Osteoblast (primary cell): ENCODE results near the gene MYH11. TPM values are rescaled to one million over a fixed set of nuclear protein-coding genes. Genes with fewer than 3 reads are reported as not detected.
A peak's percentile ranks its signal among the peaks of the same experiment; 100 is the strongest.

ENCODE experiments used
- DNase-seq: peaks from one replicate; pipeline ENCODE4 v3.0.0; 2011; ENCODE audit warnings: low spot score, mixed read lengths; ENCODE audit not compliant: insufficient read length; ENCODE audit errors: missing footprints
- H2AFZ ChIP-seq: 2 replicates; pipeline ENCODE4 v1.6.0; 2011; ENCODE audit warnings: mild to moderate bottlenecking, low read length
- H3K27ac ChIP-seq: 2 replicates; pipeline ENCODE4 v1.5.1; 2011; ENCODE audit warnings: mild to moderate bottlenecking, low read depth, low read length, moderate library complexity
- H3K27me3 ChIP-seq: 2 replicates; pipeline ENCODE4 v1.6.0; 2012; ENCODE audit warnings: mild to moderate bottlenecking, control low read depth, inconsistent platforms, low read length, moderate library complexity; ENCODE audit not compliant: insufficient read depth
- H3K36me3 ChIP-seq: 2 replicates; pipeline ENCODE4 v1.5.1; 2011; ENCODE audit warnings: mild to moderate bottlenecking, low read length, control low read depth, moderate library complexity; ENCODE audit not compliant: insufficient read depth
- H3K4me1 ChIP-seq: 2 replicates; pipeline ENCODE4 v1.5.1; 2011; ENCODE audit warnings: mild to moderate bottlenecking, low read length, control low read depth, moderate library complexity; ENCODE audit not compliant: insufficient read depth
- H3K4me2 ChIP-seq: 2 replicates; pipeline ENCODE4 v1.6.0; 2011; ENCODE audit warnings: mild to moderate bottlenecking, low read length; ENCODE audit not compliant: insufficient read depth
- H3K4me3 ChIP-seq: fragments of 200-600 bp; sonication (generic); 3 replicates; pipeline ENCODE4 v1.5.1; 2012; ENCODE audit warnings: mild to moderate bottlenecking, low read length, inconsistent platforms; ENCODE audit not compliant: insufficient read depth
- H3K79me2 ChIP-seq: 2 replicates; pipeline ENCODE4 v1.6.0; 2012; ENCODE audit warnings: mild to moderate bottlenecking, low read length, control low read depth, inconsistent platforms; ENCODE audit not compliant: insufficient read depth
- H3K9me3 ChIP-seq: 2 replicates; pipeline ENCODE4 v1.5.1; 2011; ENCODE audit warnings: low read depth, low read length, control low read depth
- H4K20me1 ChIP-seq: 2 replicates; pipeline ENCODE4 v1.6.0; 2012; ENCODE audit warnings: mild to moderate bottlenecking, low read length, control low read depth; ENCODE audit not compliant: insufficient read depth
- CTCF ChIP-seq: IDR thresholded peaks from 2 replicates; pipeline ENCODE4 v1.5.1; 2011; ENCODE audit warnings: mild to moderate bottlenecking, low read depth, low read length, moderate library complexity; ENCODE audit errors: extremely low read depth
- total RNA-seq: library from RNA; depleted of rRNA; stranded (reverse); fragments of >200 nt; gene quantifications from 2 replicates; pipeline ENCODE4 v1.2.3, GENCODE V29; 2012

Gene MYH11
- total RNA-seq, 1 donor = under 0.01 TPM

DNA sequence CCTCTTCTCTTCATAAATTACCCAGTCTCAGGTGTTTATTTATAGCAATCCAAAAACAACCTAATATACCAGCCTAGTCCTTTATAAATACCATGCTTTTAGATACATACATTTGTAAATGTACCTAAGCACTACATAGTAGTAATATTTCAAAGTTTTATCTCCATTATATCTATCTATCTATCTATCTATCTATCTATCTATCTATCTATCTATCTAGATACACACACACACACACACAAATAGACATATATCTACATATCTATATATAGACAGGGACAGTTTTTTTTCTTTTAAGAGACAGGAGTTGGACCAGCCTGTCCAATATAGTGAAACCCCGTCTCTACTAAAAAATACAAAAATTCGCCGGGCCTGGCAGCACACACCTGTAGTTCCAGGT, 25.7 kb upstream of the MYH11 start:
- H3K27me3 ChIP-seq = no peaks in the 10 kb centered on the region
- no peak for DNase-seq
- H3K9me3 ChIP-seq = no peaks in the 10 kb centered on the region
- no peak overlapping the region for H2AFZ ChIP-seq
- peaks cover 42% of the 10 kb centered on the region for H3K4me1 ChIP-seq
- H3K79me2 ChIP-seq = peaks cover 76% of the 10 kb centered on the region
- H3K4me3 ChIP-seq = no peak overlapping the region
- no peak overlapping the region for H3K4me2 ChIP-seq
- no peak overlapping the region for H3K27ac ChIP-seq
- no peaks in the 10 kb centered on the region for H4K20me1 ChIP-seq
- peaks cover 19% of the 10 kb centered on the region for H3K36me3 ChIP-seq
- TF ChIP-seq CTCF = no peak

DNA sequence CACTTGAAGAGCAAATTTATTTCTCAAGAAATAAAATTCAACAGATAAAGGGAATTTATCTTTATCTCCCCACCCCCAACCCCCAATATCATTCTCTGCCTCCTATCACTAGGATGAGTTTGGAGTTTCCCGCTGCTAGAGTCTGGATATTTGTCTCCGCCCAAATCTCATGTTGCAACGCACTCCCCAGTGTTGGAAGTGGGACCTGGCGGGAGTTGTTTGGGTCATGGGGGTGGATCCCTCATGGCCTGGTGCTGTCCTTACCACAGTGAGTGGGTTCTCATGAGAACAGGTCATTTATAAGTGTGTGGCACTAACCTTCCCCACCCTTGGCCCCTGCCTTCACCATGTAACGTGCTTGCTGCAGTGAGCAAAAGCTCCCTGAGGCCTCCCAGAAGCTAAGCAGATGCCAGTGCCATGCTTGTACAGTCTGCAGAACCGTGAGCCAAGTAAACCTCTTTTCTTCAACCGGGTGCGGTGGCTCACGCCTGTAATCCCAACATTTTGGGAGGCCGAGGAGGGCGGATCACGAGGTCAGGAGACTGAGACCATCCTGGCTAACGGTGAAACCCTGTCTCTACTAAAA, 25.1 kb upstream of the MYH11 start:
- peaks cover 36% of the 10 kb centered on the region for H3K4me1 ChIP-seq
- H3K36me3 ChIP-seq = peaks cover 19% of the 10 kb centered on the region
- H4K20me1 ChIP-seq = no peaks in the 10 kb centered on the region
- H2AFZ ChIP-seq = no peak overlapping the region
- TF ChIP-seq CTCF = no peak
- H3K27me3 ChIP-seq = no peaks in the 10 kb centered on the region
- no peaks in the 10 kb centered on the region for H3K9me3 ChIP-seq
- H3K4me2 ChIP-seq = no peak overlapping the region
- peaks cover 72% of the 10 kb centered on the region for H3K79me2 ChIP-seq
- no peak for DNase-seq
- H3K4me3 ChIP-seq = no peak overlapping the region
- no peak overlapping the region for H3K27ac ChIP-seq

DNA sequence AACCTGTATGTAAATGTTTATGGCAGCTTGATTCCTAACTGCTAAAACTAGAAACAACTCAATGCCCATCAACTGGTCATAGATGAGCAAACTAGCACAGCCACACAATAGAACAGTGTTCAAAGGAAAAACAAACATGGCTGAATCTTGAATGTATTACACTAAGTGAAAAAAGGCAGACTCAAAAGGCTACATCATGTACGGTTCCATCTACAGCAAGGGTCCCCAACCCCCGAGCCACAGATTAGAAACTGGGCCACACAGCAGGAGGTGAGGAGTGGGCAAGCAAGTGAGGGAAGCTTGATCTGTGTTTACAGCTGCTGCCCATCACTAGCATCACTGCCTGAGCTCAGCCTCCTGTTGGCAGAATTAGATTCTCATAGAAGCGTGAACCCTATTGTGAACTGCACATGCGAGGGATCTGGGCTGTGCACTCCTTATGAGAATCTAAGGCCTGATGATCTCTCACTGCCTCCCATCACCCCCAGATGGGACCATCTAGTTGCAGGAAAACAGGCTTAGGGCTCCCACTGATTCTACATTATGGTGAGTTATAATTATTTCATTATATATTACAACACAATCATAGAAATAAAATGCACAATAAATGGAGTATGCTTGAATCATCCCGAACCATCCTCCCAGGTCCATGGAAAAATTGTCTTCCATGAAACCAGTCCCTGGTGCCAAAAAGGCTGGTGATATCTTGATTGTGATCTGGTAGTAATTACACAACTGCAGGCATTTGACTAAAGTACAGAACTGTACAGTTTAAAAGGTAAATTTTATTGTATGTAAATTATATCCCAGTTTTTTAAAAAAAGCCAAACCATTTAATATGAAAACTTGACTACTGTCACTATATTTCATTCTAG, 23.8 kb upstream of the MYH11 start:
- Histone ChIP-seq H3K9me3 (no peaks in the 10 kb centered on the region), H3K4me3 (no peak overlapping the region), H3K4me1 (peaks cover 33% of the 10 kb centered on the region), H3K36me3 (peaks cover 19% of the 10 kb centered on the region), H3K79me2 (peaks cover 64% of the 10 kb centered on the region), H2AFZ (no peak overlapping the region), H3K27ac (peak overlapping the region; percentile 65), H4K20me1 (no peaks in the 10 kb centered on the region), H3K27me3 (no peaks in the 10 kb centered on the region), H3K4me2 (peak overlapping the region; percentile 46)
- TF ChIP-seq CTCF = no peak
- DNase-seq = no peak

- H3K9me3 ChIP-seq = no peaks in the 10 kb centered on the region
- peaks cover 33% of the 10 kb centered on the region for H3K4me1 ChIP-seq
- no peak overlapping the region for H2AFZ ChIP-seq
- peaks cover 19% of the 10 kb centered on the region for H3K36me3 ChIP-seq
- H3K4me3 ChIP-seq = no peak overlapping the region
- TF ChIP-seq CTCF = no peak
- peaks cover 50% of the 10 kb centered on the region for H3K79me2 ChIP-seq
- DNase-seq = peak; percentile 83
- H3K4me2 ChIP-seq = peak overlapping the region; percentile 46
- peak overlapping the region; percentile 65 for H3K27ac ChIP-seq
- H4K20me1 ChIP-seq = no peaks in the 10 kb centered on the region
- H3K27me3 ChIP-seq = no peaks in the 10 kb centered on the region
These were observed 22.5 kb upstream of the MYH11 start for GRCh38 chr16:15879255-15879811.
